DMS153 treated with DMSO at 0.1 percent for 48 hours (cell line): ENCODE results near the gene MPV17.
A peak's percentile ranks its signal among the peaks of the same experiment; 100 is the strongest.
"Not testable (repeated sequence)": the region's sequence is repeated elsewhere in the genome, so short reads cannot be mapped to it uniquely, and the experiment has no call there.

Experiments used
- DNase-seq: peaks from one replicate; lab custom pipeline; 2025; ENCODE audit not compliant: unreplicated experiment; lab: John Stamatoyannopoulos, UW

MPV17 gene

DNA sequence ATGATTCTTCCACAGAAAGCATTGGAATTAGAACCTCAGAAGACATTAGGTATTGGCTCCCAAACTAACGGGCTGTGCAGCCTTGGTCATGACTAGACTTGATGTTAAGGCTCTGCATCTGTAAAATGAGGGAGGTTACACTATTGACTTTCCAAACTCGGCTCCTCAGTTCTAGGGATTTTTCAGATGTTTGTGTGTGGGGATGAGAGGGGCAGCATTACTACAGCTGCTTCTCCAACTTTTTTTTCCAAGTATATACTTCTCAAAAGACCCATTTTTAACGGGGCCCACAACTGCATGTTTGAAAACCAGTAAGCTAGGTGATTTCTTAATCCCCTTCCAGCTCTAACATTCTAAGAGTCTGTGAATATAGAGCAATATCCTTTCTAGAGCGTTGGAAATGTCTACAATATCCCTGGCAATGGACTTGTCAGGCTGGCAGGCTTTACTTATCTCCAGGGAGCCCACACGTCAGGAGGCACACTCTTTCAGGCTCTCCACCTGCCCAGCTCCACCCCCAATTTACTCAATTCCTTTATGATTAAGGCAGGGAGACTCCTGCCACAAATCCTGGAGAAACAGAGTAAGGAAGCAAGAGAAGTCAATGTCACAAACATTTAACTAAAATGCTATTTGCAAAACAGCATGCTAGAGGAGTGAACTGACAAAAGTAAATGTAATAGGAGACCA, 844 bp upstream of the MPV17 start:
- DNase-seq, result no peak

DNA sequence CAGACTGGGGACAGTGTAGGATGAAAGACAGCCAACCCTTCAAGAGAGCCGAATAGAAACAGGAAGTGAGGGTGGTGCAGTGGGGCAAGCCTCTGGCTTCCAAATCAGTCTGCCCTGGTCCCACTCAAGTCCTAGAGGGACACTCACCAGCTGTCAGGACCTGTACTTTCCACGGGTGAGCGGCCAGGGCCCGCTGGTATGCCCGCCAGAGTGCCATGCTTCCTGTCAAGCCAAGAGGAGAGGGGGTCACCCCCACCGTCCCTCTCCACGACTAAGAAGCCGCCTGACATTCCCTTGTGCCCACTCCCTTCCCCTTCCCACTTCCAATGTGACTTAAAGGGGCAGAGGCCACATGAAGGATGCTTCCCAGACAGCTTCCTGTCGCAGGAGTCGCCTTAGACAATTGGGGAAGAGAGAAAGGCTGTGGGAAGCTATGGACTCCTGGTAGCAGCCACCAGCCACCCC, 564 bp downstream of the MPV17 start:
- no peak for DNase-seq

- DNase-seq, result no peak
Measured at GRCh38 chr2:27320958-27321543, 1.8 kb downstream of the MPV17 start.

DNA sequence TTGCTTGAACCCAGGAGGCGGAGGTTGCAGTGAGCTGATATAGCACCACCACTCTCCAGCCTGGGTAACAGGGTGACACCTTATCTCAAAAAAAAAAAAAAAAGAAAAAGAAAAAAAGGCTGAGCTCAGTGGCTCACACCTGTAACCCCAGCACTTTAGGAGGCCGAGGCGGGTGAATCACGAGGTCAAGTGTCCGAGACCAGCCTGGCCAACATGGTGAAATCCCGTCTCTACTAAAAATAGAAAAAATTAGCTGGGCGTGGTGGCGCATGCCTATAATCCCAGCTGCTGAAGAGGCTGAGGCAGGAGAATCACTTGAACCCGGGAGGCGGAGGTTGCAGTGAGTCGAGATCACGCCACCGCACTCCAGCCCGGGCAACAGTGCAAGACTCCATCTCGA, 3.1 kb downstream of the MPV17 start:
- DNase-seq, result not testable (repeated sequence)

- peak; percentile 63 for DNase-seq
Measured at GRCh38 chr2:27316655-27317412, 6.1 kb downstream of the MPV17 start.

DNA sequence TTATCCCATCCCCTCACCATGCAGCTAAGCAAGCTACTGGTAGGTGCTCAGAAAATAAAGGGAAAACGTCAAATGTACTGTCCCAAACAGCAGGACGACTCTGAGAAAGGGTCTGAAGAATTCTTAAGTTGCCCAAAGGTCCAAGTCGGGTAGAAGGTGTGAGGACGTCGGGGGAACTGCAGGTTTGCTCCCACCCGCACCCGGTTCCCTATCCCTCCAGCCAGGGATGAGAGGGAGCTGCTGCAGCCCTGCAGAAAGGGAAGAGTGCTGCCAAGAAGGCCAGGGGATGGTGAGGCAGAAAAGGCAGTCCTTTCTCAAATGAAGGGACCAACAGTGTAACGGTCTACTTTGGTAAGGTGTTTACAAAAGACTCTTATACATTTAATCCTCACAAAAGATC, 7.8 kb downstream of the MPV17 start:
- DNase-seq, result no peak

GRCh38 chr2:27314709-27315108, 8.2 kb downstream of the MPV17 start:
- DNase-seq, result no peak

DNA sequence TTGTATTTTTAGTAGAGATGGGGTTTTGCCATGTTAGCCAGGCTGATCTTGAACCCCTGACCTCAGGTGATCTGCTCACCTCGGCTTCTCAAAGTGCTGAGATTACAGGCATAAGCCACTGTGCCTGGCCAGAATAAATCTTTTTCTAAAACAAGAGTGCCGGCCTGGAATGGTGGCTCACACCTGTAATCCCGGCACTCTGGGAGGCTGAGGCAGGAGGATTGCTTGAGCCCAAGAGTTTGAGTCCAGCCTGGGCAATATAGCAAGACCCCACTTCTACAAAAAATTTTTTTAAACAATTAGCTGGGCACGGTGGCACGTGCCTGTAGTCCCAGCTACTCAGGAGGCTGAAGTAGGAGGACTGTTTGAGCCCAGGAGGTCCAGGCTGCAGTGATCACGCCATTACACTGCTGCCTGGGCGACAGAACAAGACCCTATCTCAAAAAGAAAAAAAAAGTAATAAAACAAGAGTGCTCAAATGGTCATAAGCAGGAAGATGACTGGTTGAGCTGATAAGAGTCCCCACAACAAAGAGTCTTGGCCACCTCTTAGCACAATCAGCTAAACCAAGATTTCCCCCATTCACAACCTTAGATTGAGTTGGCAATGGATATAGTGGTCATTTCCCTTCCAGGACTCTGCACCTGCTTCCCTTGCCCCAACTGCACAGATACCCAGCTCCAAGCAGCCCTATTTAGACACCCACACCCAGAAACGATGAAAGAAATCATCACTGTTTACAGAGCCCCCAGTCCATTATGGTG, 8.8 kb downstream of the MPV17 start:
- DNase-seq, result no peak

- no peak for DNase-seq
Measured at GRCh38 chr2:27312152-27312551, 10.7 kb downstream of the MPV17 start.

GRCh38 chr2:27309651-27310050, 13.2 kb downstream of the MPV17 start:
- no peak for DNase-seq

DNA sequence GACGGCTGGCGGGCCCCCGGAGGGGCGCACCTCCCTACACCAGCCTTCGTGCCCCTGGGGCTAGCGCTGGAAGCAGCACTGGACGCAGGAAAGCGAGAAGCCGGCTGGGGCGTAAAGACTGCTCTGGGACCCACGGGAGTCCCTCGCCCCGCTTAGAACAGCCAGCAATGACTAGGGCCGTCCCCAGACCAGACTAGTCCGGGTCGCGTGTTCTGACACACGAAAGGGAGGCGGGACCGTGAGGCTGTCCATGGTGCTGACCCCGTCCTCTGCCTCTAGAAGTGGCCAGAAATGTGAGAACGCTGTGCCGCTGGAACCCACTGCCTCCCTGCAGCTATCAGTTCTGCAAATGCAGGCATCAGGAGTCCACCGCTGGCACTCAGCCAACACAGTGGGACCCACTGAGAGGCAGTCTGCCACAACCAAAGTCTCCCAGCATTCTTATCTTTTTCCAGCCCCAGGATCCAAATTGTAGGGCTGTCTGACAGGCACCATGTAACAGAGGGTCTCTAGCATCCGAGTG, 14.5 kb downstream of the MPV17 start, which contains the start of gene UCN:
TSS of gene UCN (minus strand) at position 87 of the 523 bp plus-strand sequence. CDS start 550 bp downstream, outside the sequence.
- DNase-seq, result no peak

DNA sequence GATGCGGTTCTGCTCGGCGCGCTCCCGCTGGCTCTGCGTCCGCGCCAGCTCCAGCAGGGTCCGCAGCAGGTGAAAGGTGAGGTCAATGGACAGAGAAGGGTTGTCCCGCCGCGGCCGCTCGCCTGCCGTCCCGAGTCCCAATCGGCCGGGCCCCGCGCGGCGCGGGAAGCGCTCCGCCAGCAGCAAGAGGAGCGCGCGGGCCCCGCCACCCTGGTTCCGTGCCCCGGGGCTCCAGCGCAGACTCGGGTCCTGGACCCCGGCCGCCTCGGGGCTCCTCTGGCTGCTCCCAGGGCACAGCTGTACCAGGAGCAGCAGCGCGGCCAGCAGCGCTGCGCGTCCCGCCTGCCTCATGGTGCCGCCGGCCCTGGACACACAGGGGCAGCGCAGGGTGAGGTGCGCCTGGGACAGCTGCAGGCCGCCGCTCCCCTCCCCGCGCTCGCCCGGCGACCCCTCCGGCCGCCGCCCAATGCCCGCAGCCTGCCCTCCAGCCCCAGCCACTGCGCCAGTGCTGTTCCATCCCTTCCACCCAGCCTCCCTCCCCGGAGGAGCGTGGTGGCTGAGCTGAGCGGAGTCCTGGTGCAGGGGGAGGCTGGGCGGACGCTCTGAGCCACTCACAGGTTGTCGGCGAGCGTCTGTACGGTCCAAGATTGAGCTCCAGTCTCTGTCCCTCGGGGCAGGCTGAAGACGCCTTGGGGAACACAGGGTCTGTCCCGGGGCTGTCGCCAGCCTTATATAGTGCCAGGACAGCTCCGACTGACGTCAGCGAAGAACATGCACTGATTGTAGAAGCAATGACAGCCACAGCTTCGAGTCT, 15.1 kb downstream of the MPV17 start:
- DNase-seq, result no peak

DNA sequence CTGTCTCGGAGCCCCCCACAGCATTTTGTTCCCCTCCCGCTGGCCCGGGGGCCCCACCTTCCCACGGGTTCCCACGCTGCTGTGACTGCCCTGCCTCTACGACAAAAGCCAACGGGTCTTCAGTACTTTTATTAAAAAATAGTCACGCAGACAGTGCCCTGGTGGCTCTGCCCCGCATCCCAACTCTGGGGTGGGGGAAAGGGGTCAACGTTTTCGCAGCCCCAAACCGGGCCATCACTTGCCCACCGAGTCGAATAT, 15.7 kb downstream of the MPV17 start:
- DNase-seq, result no peak

- no peak for DNase-seq
Measured at GRCh38 chr2:27306573-27307286, 16.2 kb downstream of the MPV17 start.

GRCh38 chr2:27306136-27306535, 16.8 kb downstream of the MPV17 start:
- no peak for DNase-seq

GRCh38 chr2:27305516-27305915, 17.4 kb downstream of the MPV17 start:
- no peak for DNase-seq

- no peak for DNase-seq
Measured at GRCh38 chr2:27304488-27305240, 18.2 kb downstream of the MPV17 start.

DNA sequence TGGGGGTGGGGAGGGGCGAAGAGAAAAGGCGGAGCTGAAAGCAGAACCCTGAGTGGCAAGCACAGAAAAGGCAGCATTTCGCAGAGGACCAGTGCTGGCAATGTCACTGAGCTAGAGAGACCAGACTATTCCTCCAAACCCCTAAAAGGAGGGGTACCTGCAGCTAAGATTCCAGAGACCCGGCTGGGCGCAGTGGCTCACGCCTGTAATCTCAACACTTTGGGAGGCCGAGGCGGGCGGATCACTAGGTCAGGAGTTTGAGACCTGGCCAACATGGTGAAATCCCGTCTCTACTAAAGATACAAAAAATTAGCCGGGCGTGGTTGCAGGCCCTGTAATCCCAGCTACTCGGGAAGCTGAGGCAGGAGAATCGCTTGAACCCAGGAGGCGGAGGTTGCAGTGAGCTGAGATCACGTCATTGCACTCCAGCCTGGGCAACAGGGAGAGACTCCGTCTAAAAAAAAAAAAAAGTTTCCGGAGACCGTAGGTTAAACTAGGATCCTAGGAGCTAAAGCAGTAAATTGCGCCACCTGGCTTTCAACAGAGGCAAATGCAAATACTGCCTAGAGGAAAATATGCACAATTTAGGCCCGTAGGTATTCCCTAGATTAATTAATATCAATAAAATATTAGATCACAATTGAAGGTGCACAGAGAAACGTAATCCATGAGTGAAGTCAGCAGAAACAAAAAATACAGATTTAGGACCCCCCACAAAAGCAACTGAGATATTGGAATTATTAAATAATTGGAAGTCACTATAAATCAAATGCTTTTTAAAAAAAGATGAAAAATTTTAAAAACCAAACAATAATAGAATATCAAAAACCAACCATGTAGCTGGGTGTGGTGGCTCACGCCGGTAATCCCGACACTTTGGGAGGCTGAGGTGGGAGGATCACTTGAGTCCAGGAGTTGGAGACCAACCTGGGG, 19.5 kb downstream of the MPV17 start:
- peak; percentile 73 for DNase-seq
